Panc1 (cell line): ENCODE results near the gene NFAT5. TPM values are rescaled to one million over a fixed set of nuclear protein-coding genes. Genes with fewer than 3 reads are reported as not detected.

Source experiments
- ATAC-seq: fragments of 200-7000 bp; cut with Tn5 transposase; 2 replicates; pipeline ENCODE4 v1.9.1; 2020; ENCODE audit warnings: mild to moderate bottlenecking, moderate library complexity
- BruUV-seq: library from RNA; stranded (reverse); fragments of 400-500 nt; replicated peaks from 2 replicates; lab custom pipeline; 2021; lab: Mats Ljungman, UMichigan
- CTCF ChIA-PET: fragments of 300-600 bp; sonication (Branson Sonifier 250); formaldehyde crosslinking; loops from one replicate; lab custom pipeline; 2022; ENCODE audit warnings: antibody characterized with exemption; lab: Charles Lee
- POLR2A ChIA-PET: fragments of 300-600 bp; sonication (Branson Sonifier 250); formaldehyde crosslinking; loops from one replicate; lab custom pipeline; 2022; ENCODE audit warnings: antibody characterized with exemption; lab: Charles Lee
- DNase-seq: peaks from one replicate; pipeline ENCODE4 v3.0.0-alpha.2; 2010; ENCODE audit warnings: low read depth, low spot score
- H3K27ac ChIP-seq: 2 replicates; pipeline ENCODE4 v1.5.1; 2011; ENCODE audit warnings: mild to moderate bottlenecking, low read length, inconsistent platforms
- H3K27me3 ChIP-seq: fragments of 200-500 bp; sonication (Bioruptor generic); 2 replicates; pipeline ENCODE4 v1.6.0; 2014; ENCODE audit warnings: low read length, inconsistent platforms; ENCODE audit not compliant: control insufficient read depth, insufficient read depth
- H3K36me3 ChIP-seq: fragments of 200-500 bp; sonication (Bioruptor generic); 2 replicates; pipeline ENCODE4 v1.5.1; 2014; ENCODE audit warnings: inconsistent platforms, mild to moderate bottlenecking, low read length, moderate library complexity; ENCODE audit not compliant: control insufficient read depth, insufficient read depth
- H3K4me1 ChIP-seq: 2 replicates; pipeline ENCODE4 v1.5.1; 2011; ENCODE audit warnings: inconsistent platforms, mild to moderate bottlenecking, low read length, moderate library complexity; ENCODE audit not compliant: control insufficient read depth, insufficient read depth
- H3K4me3 ChIP-seq, 2 experiments: 2 replicates each; pipeline ENCODE4 v1.5.1; 2011 to 2012; ENCODE audit warnings: low read depth in 2 of 2, low read length in 2 of 2, mild to moderate bottlenecking in 2 of 2, inconsistent platforms in 1 of 2, moderate library complexity in 1 of 2
- H3K9me3 ChIP-seq: fragments of 200-500 bp; sonication (Bioruptor generic); 2 replicates; pipeline ENCODE4 v1.5.1; 2014; ENCODE audit warnings: low read depth, mild to moderate bottlenecking, inconsistent platforms, low read length, moderate library complexity; ENCODE audit not compliant: control insufficient read depth, insufficient read depth
- CTCF ChIP-seq: fragments of 450-650 bp; IDR thresholded peaks from 2 replicates; pipeline ENCODE4 v1.5.1; 2017; ENCODE audit warnings: mild to moderate bottlenecking
- POLR2AphosphoS5 ChIP-seq: IDR thresholded peaks from 2 replicates; pipeline ENCODE4 v1.6.1; 2012; ENCODE audit warnings: mild to moderate bottlenecking, low read depth, low read length, moderate library complexity
- REST ChIP-seq, 2 experiments: IDR thresholded peaks; 2 replicates each; pipeline ENCODE4 v1.6.1; 2011 to 2012; ENCODE audit warnings: low read depth in 2 of 2, control low read depth in 1 of 2, low read length in 1 of 2, mild to moderate bottlenecking in 1 of 2, moderate library complexity in 1 of 2; ENCODE audit not compliant: insufficient read depth in 1 of 2
- SIN3A ChIP-seq: IDR thresholded peaks from 2 replicates; pipeline ENCODE4 v1.6.1; 2012; ENCODE audit warnings: low read depth, mild to moderate bottlenecking, low read length, moderate library complexity, borderline replicate concordance; ENCODE audit not compliant: insufficient read depth
- TCF7L2 ChIP-seq: IDR thresholded peaks from 2 replicates; pipeline ENCODE4 v1.6.1; 2011; ENCODE audit warnings: mild to moderate bottlenecking, low read depth, low read length, inconsistent platforms
- in situ Hi-C: cut with HindIII; loops from 2 replicates; pipeline ENCODE4 v1.10.0; 2016; ENCODE audit warnings: low sequenced_read_pairs, low pct_unique_long_range_greater_than_20kb
- intact Hi-C: fragments of 100-400 bp; cut with micrococcal nuclease; formaldehyde crosslinking; loops from one replicate; pipeline ENCODE4 v1.10.0; 2022; ENCODE audit not compliant: unreplicated experiment
- total RNA-seq: library from RNA; stranded (reverse); gene quantifications from one replicate; pipeline ENCODE4 v1.2.1, GENCODE V29; 2021; ENCODE audit not compliant: unreplicated experiment

The NFAT5 gene
- total RNA-seq, 1 experiment from 2014 or later, result 57.0 TPM

GRCh38 chr16:69618307-69618706, 52.5 kb downstream of the NFAT5 start:
- Histone ChIP-seq H3K36me3 (no peaks in the 10 kb centered on the region; the same call in 1 of the 2 replicates), H3K27me3 (no peaks in the 10 kb centered on the region), H3K27ac (no peak overlapping the region), H3K4me1 (peaks cover 30% of the 10 kb centered on the region), H3K4me3 (no peak overlapping the region), H3K9me3 (no peaks in the 10 kb centered on the region)
- in situ Hi-C loops, result no loop called here
- BruUV-seq, result no TSS peak
- POLR2A ChIA-PET, result interaction anchor here (0.6 kb wide), 1 partner anchor 67 kb away, joined by 3 read pairs; no protein-coding TSS in a partner anchor
- DNase-seq (no peak), ATAC-seq (no peak)
- CTCF ChIA-PET, result no interaction called here
- TF ChIP-seq SIN3A (no peak), REST (IDR thresholded peaks at IDR 0.05; ENCODE audit: insufficient read depth in 1 of 2, low read depth in 2 of 2, low read length in 1 of 2) (no peak), POLR2AphosphoS5 (no peak), CTCF (no peak), TCF7L2 (no peak)
- intact Hi-C loops, result no loop called here

- Histone ChIP-seq H3K4me3 (no peak overlapping the region), H3K4me1 (peaks cover 26% of the 10 kb centered on the region), H3K9me3 (no peaks in the 10 kb centered on the region), H3K27ac (no peak overlapping the region), H3K27me3 (no peaks in the 10 kb centered on the region), H3K36me3 (no peaks in the 10 kb centered on the region; the same call in 1 of the 2 replicates)
- ChIA-PET CTCF (no interaction called here), POLR2A (interaction anchor here (0.6 kb wide), 1 partner anchor 67 kb away, joined by 3 read pairs; no protein-coding TSS in a partner anchor)
- in situ Hi-C loops (no loop called here), intact Hi-C loops (no loop called here)
- BruUV-seq, result no TSS peak
- ATAC-seq, result no peak
- TF ChIP-seq CTCF (no peak), TCF7L2 (no peak), REST (IDR thresholded peaks at IDR 0.05; ENCODE audit: insufficient read depth in 1 of 2, low read depth in 2 of 2, low read length in 1 of 2) (no peak), SIN3A (no peak), POLR2AphosphoS5 (no peak)
- no peak for DNase-seq
Measured at GRCh38 chr16:69618721-69619120, 53.0 kb downstream of the NFAT5 start.
